H1 (cell line): ENCODE data around the gene FREM1. TPM values are rescaled to one million over a fixed set of nuclear protein-coding genes. Genes with fewer than 3 reads are reported as not detected.

Experiments used
- EZH2 ChIP-seq: fragments of 200-600 bp; sonication (generic); IDR thresholded peaks from 2 replicates; pipeline ENCODE4 v1.7.1; 2012; ENCODE audit warnings: low read depth, mild to moderate bottlenecking, moderate library complexity, low read length, inconsistent platforms; ENCODE audit not compliant: severe bottlenecking
- JUND ChIP-seq: IDR thresholded peaks from 2 replicates; pipeline ENCODE4 v1.6.1; 2011; ENCODE audit warnings: mild to moderate bottlenecking, improper control_type of control experiment, low read length
- polyA plus RNA-seq, 7 experiments: library from polyadenylated mRNA; depleted of rRNA in 3 of 7; stranded (reverse) in 5 of 7; unstranded in 2 of 7; fragments of >200 nt in 5 of 7; fragments of 200-250 nt in 2 of 7; gene quantifications; 1 replicate in 5 of 7; 2 replicates in 1 of 7; 4 replicates in 1 of 7; pipeline versions ENCODE4 v1.2.1 to v1.2.3, GENCODE V29; 2011 to 2013; ENCODE audit warnings: missing spikeins in 2 of 7, mixed read lengths in 2 of 7
- total RNA-seq: library from RNA; stranded (reverse); fragmentation: NEBNext Ultra II Directional; extraction: Animal tissue kit (Norgen Biotek cat#: 25700); gene quantifications from 2 replicates; pipeline ENCODE4 v1.2.1, GENCODE V29; 2021

Gene FREM1
- total and polyA plus RNA-seq, 2 of the 8 experiments (the other 6 are each of a cell fraction or from before 2014, with no cell fraction given): 2.6 to 3.1 TPM

- TF ChIP-seq EZH2 (no peak), JUND (no peak)
These were observed 160.5 kb downstream of the FREM1 start (continued) for GRCh38 chr9:14749741-14750211.
